Hepatocyte (in vitro differentiated cells): ENCODE data around the gene C1GALT1C1L.

Experiments
- EZH2 ChIP-seq: fragments of 200-600 bp; sonication (generic); IDR thresholded peaks from 2 replicates; pipeline ENCODE4 v1.6.1; 2016; ENCODE audit warnings: antibody characterized with exemption, mild to moderate bottlenecking, borderline replicate concordance
- EZH2phosphoT487 ChIP-seq: fragments of 200-600 bp; sonication (generic); IDR thresholded peaks from one replicate; pipeline ENCODE4 v1.6.1; 2018; ENCODE audit warnings: antibody characterized with exemption, mild to moderate bottlenecking, low read depth, moderate library complexity; ENCODE audit not compliant: unreplicated experiment, severe bottlenecking

DNA sequence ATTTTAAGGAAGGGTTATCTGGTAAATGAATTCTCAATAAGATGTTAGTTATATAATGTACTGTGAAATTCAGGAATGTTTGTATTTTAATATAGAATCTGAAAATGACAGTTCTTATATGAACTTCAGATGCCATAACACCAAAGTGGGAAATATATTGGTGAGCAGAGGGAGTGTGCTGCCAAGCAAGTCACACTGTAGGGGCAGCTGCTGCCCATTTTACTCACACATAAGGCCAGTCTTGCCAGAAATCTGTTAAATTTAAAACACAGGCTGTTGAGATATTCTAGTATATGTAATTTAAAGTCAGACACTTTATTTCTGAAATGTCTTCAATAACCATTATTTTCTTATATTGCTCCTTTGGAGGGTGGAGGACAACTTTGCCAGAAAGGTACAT lies 34.6 kb upstream of the C1GALT1C1L start:
- TF ChIP-seq EZH2, result no peak
- TF ChIP-seq EZH2phosphoT487, result no peak
